ENCODE measurements around the gene KIAA1328.

GRCh38 chr18:37259711-37260110, 430.8 kb downstream of the KIAA1328 start:
- TF ChIP-seq CTCF (IDR thresholded peaks at IDR 0.05) = no peak
- no peak for TF ChIP-seq POLR2A (IDR thresholded peaks at IDR 0.05)

All from stomach (tissue), 4 donors.